A375 (cell line): ENCODE data around the gene ZNF614. TPM values are rescaled to one million over a fixed set of nuclear protein-coding genes. Genes with fewer than 3 reads are reported as not detected.

Experiments used
- total RNA-seq: library from RNA; depleted of rRNA; stranded (reverse); fragments of >200 nt; shearing (Covaris generic); gene quantifications from 2 replicates; pipeline ENCODE4 v1.2.3, GENCODE V29; 2014; rRNA removed

The ZNF614 gene
- total RNA-seq = 6.8 and 7.1 TPM in 2 replicates

DNA sequence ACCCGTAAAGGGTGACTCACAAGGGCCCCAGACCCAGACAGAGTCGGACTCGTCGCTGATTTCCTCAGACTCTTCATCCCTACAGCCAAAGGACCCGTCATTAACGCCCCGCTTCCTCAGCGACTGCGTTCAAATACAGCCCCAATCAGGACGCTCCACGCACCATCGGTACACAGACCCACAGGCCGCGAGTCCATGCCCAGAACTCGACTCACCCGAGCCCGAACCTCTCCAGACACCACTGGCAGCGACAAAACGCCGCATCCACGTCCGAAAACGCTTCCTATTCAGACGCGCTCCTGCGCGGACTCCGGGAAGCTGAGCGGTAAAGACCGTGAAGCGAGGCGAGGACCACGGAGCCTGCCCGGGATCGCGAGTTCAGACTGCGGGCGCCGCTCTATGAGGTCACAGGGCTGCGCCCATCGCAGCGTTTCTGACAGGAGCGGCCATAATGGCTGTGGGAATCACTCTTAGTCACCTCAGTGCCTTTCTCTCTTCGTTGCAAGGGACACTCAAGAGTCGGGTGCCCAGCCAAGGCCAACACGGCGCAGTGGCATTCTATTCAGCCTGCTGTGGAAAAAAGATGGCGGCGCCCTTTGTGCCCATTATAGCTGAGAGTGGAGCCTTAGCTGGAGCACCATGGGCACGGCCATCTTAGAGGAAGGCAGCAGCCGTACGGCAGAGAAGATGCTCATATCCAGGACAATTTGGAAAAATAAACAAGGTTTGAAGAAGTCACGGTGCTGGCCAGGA is at the start of gene ZNF614:
TSS of gene ZNF614 (minus strand) at position 353 of the 753 bp plus-strand sequence. CDS start 2,634 bp downstream, outside the sequence.

DNA sequence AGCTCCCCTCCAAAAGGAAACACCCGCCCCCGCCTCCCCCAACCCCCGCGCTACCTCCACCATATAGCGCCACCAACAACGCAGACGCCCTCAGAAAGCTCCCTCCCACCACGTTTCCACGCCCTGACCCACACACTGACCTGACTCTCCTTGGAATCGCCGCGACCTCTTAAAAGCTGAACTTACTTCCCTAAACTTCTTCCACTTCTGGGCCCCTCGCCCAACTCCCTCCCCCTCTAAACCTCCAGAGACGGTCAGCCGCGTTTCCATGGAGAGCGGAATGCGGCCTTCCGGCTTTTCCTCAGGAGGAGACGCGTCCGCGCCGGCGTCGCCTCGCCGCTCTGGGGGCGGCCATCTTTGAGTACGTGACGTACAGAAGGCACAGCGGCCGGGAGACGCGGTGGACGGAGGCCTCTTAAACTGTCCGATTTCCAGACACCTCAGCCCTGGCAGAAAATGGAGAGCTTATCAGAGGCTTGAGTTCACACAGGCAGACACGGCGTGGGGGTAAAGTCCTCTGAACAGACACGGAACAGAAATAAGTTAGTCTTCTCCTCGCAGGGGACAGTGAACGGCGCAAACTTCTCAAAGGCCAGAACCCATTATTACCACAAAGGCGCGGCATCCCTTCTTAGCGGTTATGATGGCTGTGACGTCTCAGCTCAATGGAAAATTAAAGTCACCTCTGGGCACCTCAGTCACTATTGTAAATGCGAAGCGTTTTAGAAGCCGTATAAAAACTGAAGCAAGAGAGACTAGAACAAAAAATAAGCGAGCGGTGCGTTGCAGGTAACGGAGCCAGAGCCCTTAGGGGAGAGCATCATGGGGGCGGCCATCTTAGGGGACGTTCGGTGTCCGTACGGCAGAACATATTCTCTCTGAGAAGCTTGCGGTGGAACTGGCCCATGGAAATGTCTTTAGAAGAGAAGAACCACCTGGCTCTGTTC is 20.6 kb upstream of the ZNF614 start, which contains the start of gene ZNF432:
TSS of gene ZNF432 (minus strand) at position 284 of the 947 bp plus-strand sequence. CDS start 1,970 bp downstream, outside the sequence.

DNA sequence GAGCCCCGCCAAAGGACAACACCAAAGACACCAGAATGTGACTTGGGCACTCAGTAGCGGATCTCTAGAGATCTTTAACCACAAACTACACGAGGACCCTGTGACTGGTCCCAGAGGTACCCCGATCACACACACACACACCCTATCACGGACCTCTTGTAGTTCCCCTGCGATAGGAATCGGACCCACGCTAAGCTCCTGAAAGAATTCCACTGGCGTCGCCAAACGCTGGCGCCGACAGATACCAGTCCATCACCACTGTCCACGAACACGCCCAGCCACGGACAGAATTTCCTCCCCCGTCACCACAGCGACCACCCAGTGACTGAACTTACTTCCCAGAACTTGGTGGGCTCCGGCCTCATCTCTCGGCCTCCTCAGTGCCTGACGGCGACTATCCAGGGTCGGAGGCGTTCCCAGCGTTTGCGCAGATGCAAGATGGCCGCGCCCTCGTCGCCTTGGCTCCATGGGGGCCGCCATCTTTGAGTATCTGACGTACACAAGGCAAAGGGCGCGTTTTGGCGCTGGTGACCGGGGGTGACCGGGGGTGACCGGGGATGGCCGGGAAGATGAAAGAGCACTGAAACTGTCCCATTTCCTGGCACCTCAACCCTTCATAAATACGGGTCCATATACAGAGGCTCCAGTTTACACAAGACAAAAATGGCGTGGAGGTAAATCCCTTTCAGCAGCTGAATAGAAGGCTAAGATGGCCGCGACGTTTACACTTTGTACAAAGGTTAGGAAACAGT is 20.2 kb downstream of the ZNF614 start, which contains the start of gene ZNF615:
TSS of gene ZNF615 (minus strand) at position 406 of the 752 bp plus-strand sequence. CDS start 4,500 bp downstream, outside the sequence.

DNA sequence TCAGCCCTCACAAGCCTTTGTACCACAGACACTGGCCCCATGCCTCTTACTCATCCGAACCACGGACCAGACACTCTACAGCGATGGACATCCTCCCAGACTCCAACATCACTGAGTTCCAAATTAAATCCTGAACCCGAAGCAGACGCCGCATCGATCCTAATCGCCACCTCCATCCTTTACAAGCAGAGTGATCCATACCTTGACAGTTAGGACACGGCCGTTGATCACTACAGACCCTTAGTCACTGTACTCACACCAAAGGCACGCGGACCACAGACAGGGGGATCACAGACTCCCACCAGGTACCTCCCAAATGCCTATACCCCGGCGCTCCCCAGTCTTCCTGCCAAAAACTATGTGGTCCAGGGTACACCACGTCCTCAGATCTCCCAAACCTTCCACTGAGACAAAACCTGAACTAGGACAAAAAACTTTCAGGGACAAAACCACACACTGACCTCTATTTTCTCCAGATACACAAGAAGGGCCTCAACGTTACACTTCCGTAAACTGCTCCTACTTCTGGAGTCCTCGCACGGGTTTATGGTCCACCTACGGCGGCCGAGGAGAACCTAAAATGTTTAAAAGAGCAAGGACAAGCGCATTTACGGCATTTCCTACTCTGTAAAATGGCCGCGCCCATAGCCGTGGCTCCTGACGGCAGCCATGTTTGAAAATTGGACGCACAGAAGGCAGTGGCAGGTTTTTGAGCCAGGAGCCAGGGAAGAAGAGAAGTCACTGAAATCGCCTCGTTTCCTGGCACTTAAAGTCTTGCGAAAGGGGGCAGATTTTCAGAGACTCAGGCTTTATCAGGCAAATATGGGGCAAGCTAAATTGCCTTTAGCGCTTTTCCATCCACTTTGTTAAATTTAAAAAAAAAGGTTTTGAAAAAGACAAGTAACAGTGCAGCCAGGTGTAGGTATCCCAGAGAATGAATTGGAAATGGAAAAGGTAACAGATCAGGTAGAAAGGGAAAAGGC is 41.6 kb downstream of the ZNF614 start, which contains the start of gene ZNF350:
TSS of gene ZNF350 (minus strand) at position 532 of the 983 bp plus-strand sequence. CDS start 12,480 bp downstream, outside the sequence.

Other genes with a start within 250 kb of the ZNF614 start
- not detected in 2 replicates for gene FPR3, start 233.2 kb downstream of the ZNF614 start, total RNA-seq
- gene ZNF577, start 140.4 kb downstream of the ZNF614 start, total RNA-seq = 6.2 and 11.5 TPM in 2 replicates
- gene ZNF649, start 123.4 kb downstream of the ZNF614 start, total RNA-seq = 4.4 and 6.9 TPM in 2 replicates
- 1.5 and 1.7 TPM in 2 replicates for gene ZNF613, start 100.9 kb downstream of the ZNF614 start, total RNA-seq
- 4.8 and 6.7 TPM in 2 replicates for gene ZNF350, start 41.5 kb downstream of the ZNF614 start, total RNA-seq
- gene ZNF615, start 20.2 kb downstream of the ZNF614 start, total RNA-seq = 8.3 and 9.7 TPM in 2 replicates
- 5.6 and 6.3 TPM in 2 replicates for gene ZNF432, start 20.5 kb upstream of the ZNF614 start, total RNA-seq
- gene ZNF841, start 67.4 kb upstream of the ZNF614 start, total RNA-seq = 5.7 and 10.1 TPM in 2 replicates
- gene ZNF616, start 111.6 kb upstream of the ZNF614 start, total RNA-seq = 1.5 TPM in 2 replicates
- gene ZNF836, start 143.2 kb upstream of the ZNF614 start, total RNA-seq = 0.45 and 1.9 TPM in 2 replicates
- gene PPP2R1A, start 161.7 kb upstream of the ZNF614 start, total RNA-seq = 171 and 177 TPM in 2 replicates
- gene ZNF766, start 241.2 kb upstream of the ZNF614 start, total RNA-seq = 9.8 and 10.3 TPM in 2 replicates